ENCODE measurements around the gene RNU6-9.

The RNU6-9 gene

GRCh38 chr19:934865-935479 lies 41.7 kb downstream of the RNU6-9 start:
- H3K9ac ChIP-seq (ENCODE audit: low read depth in 1 of 2, low read length in 2 of 2): peak overlapping the region in 1 of 2 donors; percentile 63
- peak overlapping the region in 1 of 2 donors; percentile 26 for H3K4me3 ChIP-seq (ENCODE audit: low read length in 2 of 2)

GRCh38 chr19:936175-936546 lies 42.9 kb downstream of the RNU6-9 start:
- Histone ChIP-seq H3K4me1 (ENCODE audit: control insufficient read depth in 2 of 2, insufficient read depth in 2 of 2, low read length in 2 of 2) (peaks cover 26 to 33% of the 10 kb centered on the region in 2 donors), H3K27me3 (ENCODE audit: control insufficient read depth in 2 of 2, insufficient read depth in 2 of 2, low read length in 2 of 2) (no peaks in the 10 kb centered on the region), H3K27ac (ENCODE audit: low read depth in 2 of 2, low read length in 2 of 2) (no peak overlapping the region), H3K9me3 (ENCODE audit: control insufficient read depth in 2 of 2, low read length in 2 of 2) (no peaks in the 10 kb centered on the region), H3K9ac (ENCODE audit: low read depth in 1 of 2, low read length in 2 of 2) (no peak overlapping the region), H3K4me3 (ENCODE audit: low read length in 2 of 2) (no peak overlapping the region), H3K36me3 (ENCODE audit: control insufficient read depth in 2 of 2, insufficient read depth in 2 of 2, low read length in 2 of 2) (no peaks in the 10 kb centered on the region)

More at GRCh38 chr19:934865-935479, 41.7 kb downstream of the RNU6-9 start:
- Histone ChIP-seq H3K4me1 (ENCODE audit: control insufficient read depth in 2 of 2, insufficient read depth in 2 of 2, low read length in 2 of 2) (peaks cover 17 to 24% of the 10 kb centered on the region in 2 donors), H3K9me3 (ENCODE audit: control insufficient read depth in 2 of 2, low read length in 2 of 2) (no peaks in the 10 kb centered on the region), H3K27ac (ENCODE audit: low read depth in 2 of 2, low read length in 2 of 2) (peak overlapping the region; percentile 73 to 76), H3K36me3 (ENCODE audit: control insufficient read depth in 2 of 2, insufficient read depth in 2 of 2, low read length in 2 of 2) (no peaks in the 10 kb centered on the region), H3K27me3 (ENCODE audit: control insufficient read depth in 2 of 2, insufficient read depth in 2 of 2, low read length in 2 of 2) (no peaks in the 10 kb centered on the region)

- Histone ChIP-seq H3K9me3 (ENCODE audit: control insufficient read depth in 2 of 2, low read length in 2 of 2) (no peaks in the 10 kb centered on the region), H3K4me3 (ENCODE audit: low read length in 2 of 2) (no peak overlapping the region), H3K27ac (ENCODE audit: low read depth in 2 of 2, low read length in 2 of 2) (no peak overlapping the region), H3K9ac (ENCODE audit: low read depth in 1 of 2, low read length in 2 of 2) (no peak overlapping the region), H3K27me3 (ENCODE audit: control insufficient read depth in 2 of 2, insufficient read depth in 2 of 2, low read length in 2 of 2) (no peaks in the 10 kb centered on the region), H3K36me3 (ENCODE audit: control insufficient read depth in 2 of 2, insufficient read depth in 2 of 2, low read length in 2 of 2) (no peaks in the 10 kb centered on the region), H3K4me1 (ENCODE audit: control insufficient read depth in 2 of 2, insufficient read depth in 2 of 2, low read length in 2 of 2) (peaks cover 36 to 43% of the 10 kb centered on the region in 2 donors)
These were observed 44.0 kb downstream of the RNU6-9 start for GRCh38 chr19:937259-937694.

GRCh38 chr19:938233-938923 lies 45.1 kb downstream of the RNU6-9 start:
- Histone ChIP-seq H3K27ac (ENCODE audit: low read depth in 2 of 2, low read length in 2 of 2) (no peak overlapping the region), H3K9me3 (ENCODE audit: control insufficient read depth in 2 of 2, low read length in 2 of 2) (no peaks in the 10 kb centered on the region), H3K27me3 (ENCODE audit: control insufficient read depth in 2 of 2, insufficient read depth in 2 of 2, low read length in 2 of 2) (no peaks in the 10 kb centered on the region), H3K4me1 (ENCODE audit: control insufficient read depth in 2 of 2, insufficient read depth in 2 of 2, low read length in 2 of 2) (peaks cover 31 to 36% of the 10 kb centered on the region in 2 donors), H3K4me3 (ENCODE audit: low read length in 2 of 2) (no peak overlapping the region), H3K9ac (ENCODE audit: low read depth in 1 of 2, low read length in 2 of 2) (no peak overlapping the region), H3K36me3 (ENCODE audit: control insufficient read depth in 2 of 2, insufficient read depth in 2 of 2, low read length in 2 of 2) (no peaks in the 10 kb centered on the region)

GRCh38 chr19:939439-939838 lies 46.2 kb downstream of the RNU6-9 start:
- Histone ChIP-seq H3K27me3 (ENCODE audit: control insufficient read depth in 2 of 2, insufficient read depth in 2 of 2, low read length in 2 of 2) (no peaks in the 10 kb centered on the region), H3K4me3 (ENCODE audit: low read length in 2 of 2) (no peak overlapping the region), H3K4me1 (ENCODE audit: control insufficient read depth in 2 of 2, insufficient read depth in 2 of 2, low read length in 2 of 2) (peaks cover 35 to 36% of the 10 kb centered on the region in 2 donors), H3K36me3 (ENCODE audit: control insufficient read depth in 2 of 2, insufficient read depth in 2 of 2, low read length in 2 of 2) (no peaks in the 10 kb centered on the region), H3K9ac (ENCODE audit: low read depth in 1 of 2, low read length in 2 of 2) (no peak overlapping the region), H3K27ac (ENCODE audit: low read depth in 2 of 2, low read length in 2 of 2) (no peak overlapping the region), H3K9me3 (ENCODE audit: control insufficient read depth in 2 of 2, low read length in 2 of 2) (no peaks in the 10 kb centered on the region)

- Histone ChIP-seq H3K9me3 (ENCODE audit: control insufficient read depth in 2 of 2, low read length in 2 of 2) (no peaks in the 10 kb centered on the region), H3K36me3 (ENCODE audit: control insufficient read depth in 2 of 2, insufficient read depth in 2 of 2, low read length in 2 of 2) (no peaks in the 10 kb centered on the region), H3K27ac (ENCODE audit: low read depth in 2 of 2, low read length in 2 of 2) (peak overlapping the region in 1 of 2 donors; percentile 83), H3K4me1 (ENCODE audit: control insufficient read depth in 2 of 2, insufficient read depth in 2 of 2, low read length in 2 of 2) (peaks cover 34 to 36% of the 10 kb centered on the region in 2 donors), H3K27me3 (ENCODE audit: control insufficient read depth in 2 of 2, insufficient read depth in 2 of 2, low read length in 2 of 2) (no peaks in the 10 kb centered on the region), H3K4me3 (ENCODE audit: low read length in 2 of 2) (peak overlapping the region in 1 of 2 donors; percentile 26), H3K9ac (ENCODE audit: low read depth in 1 of 2, low read length in 2 of 2) (no peak overlapping the region)
These were observed 46.6 kb downstream of the RNU6-9 start for GRCh38 chr19:939922-940321.

GRCh38 chr19:940591-941291 lies 47.5 kb downstream of the RNU6-9 start:
- peak overlapping the region; percentile 67 to 83 for H3K27ac ChIP-seq (ENCODE audit: low read depth in 2 of 2, low read length in 2 of 2)
- peak overlapping the region; percentile 24 to 61 for H3K4me3 ChIP-seq (ENCODE audit: low read length in 2 of 2)

GRCh38 chr19:941292-942132 lies 48.2 kb downstream of the RNU6-9 start:
- H3K27ac ChIP-seq (ENCODE audit: low read depth in 2 of 2, low read length in 2 of 2): peak overlapping the region; percentile 67 to 83
- H3K9ac ChIP-seq (ENCODE audit: low read depth in 1 of 2, low read length in 2 of 2): peak overlapping the region; percentile 58 to 68
- H3K4me1 ChIP-seq (ENCODE audit: control insufficient read depth in 2 of 2, insufficient read depth in 2 of 2, low read length in 2 of 2): peaks cover 33 to 36% of the 10 kb centered on the region in 2 donors
- no peaks in the 10 kb centered on the region for H3K9me3 ChIP-seq (ENCODE audit: control insufficient read depth in 2 of 2, low read length in 2 of 2)
- peak overlapping the region; percentile 24 to 61 for H3K4me3 ChIP-seq (ENCODE audit: low read length in 2 of 2)
- no peaks in the 10 kb centered on the region for H3K27me3 ChIP-seq (ENCODE audit: control insufficient read depth in 2 of 2, insufficient read depth in 2 of 2, low read length in 2 of 2)
- H3K36me3 ChIP-seq (ENCODE audit: control insufficient read depth in 2 of 2, insufficient read depth in 2 of 2, low read length in 2 of 2): no peaks in the 10 kb centered on the region

More at GRCh38 chr19:940591-941291, 47.5 kb downstream of the RNU6-9 start:
- Histone ChIP-seq H3K4me1 (ENCODE audit: control insufficient read depth in 2 of 2, insufficient read depth in 2 of 2, low read length in 2 of 2) (peaks cover 33 to 36% of the 10 kb centered on the region in 2 donors), H3K36me3 (ENCODE audit: control insufficient read depth in 2 of 2, insufficient read depth in 2 of 2, low read length in 2 of 2) (no peaks in the 10 kb centered on the region), H3K9ac (ENCODE audit: low read depth in 1 of 2, low read length in 2 of 2) (peak overlapping the region; percentile 58 to 68), H3K9me3 (ENCODE audit: control insufficient read depth in 2 of 2, low read length in 2 of 2) (no peaks in the 10 kb centered on the region), H3K27me3 (ENCODE audit: control insufficient read depth in 2 of 2, insufficient read depth in 2 of 2, low read length in 2 of 2) (no peaks in the 10 kb centered on the region)

- Histone ChIP-seq H3K4me3 (ENCODE audit: low read length in 2 of 2) (no peak overlapping the region), H3K9ac (ENCODE audit: low read depth in 1 of 2, low read length in 2 of 2) (no peak overlapping the region), H3K4me1 (ENCODE audit: control insufficient read depth in 2 of 2, insufficient read depth in 2 of 2, low read length in 2 of 2) (peaks cover 33 to 36% of the 10 kb centered on the region in 2 donors), H3K27ac (ENCODE audit: low read depth in 2 of 2, low read length in 2 of 2) (no peak overlapping the region), H3K36me3 (ENCODE audit: control insufficient read depth in 2 of 2, insufficient read depth in 2 of 2, low read length in 2 of 2) (no peaks in the 10 kb centered on the region), H3K27me3 (ENCODE audit: control insufficient read depth in 2 of 2, insufficient read depth in 2 of 2, low read length in 2 of 2) (no peaks in the 10 kb centered on the region), H3K9me3 (ENCODE audit: control insufficient read depth in 2 of 2, low read length in 2 of 2) (no peaks in the 10 kb centered on the region)
These were observed 48.9 kb downstream of the RNU6-9 start for GRCh38 chr19:942133-942645.

Measured in mucosa of rectum (tissue), 2 donors.